HG02943 (cell line): ENCODE results near the gene PCYT1A.
"Not testable (repeated sequence)": the region's sequence is repeated elsewhere in the genome, so short reads cannot be mapped to it uniquely, and the experiment has no call there.

Source experiments
- ATAC-seq: cut with Tn5 transposase; IDR thresholded peaks from one replicate; pipeline ENCODE4 v1.9.1; 2021; ENCODE audit warnings: mild to moderate bottlenecking, low read depth, moderate library complexity; ENCODE audit not compliant: unreplicated experiment

The PCYT1A gene

DNA sequence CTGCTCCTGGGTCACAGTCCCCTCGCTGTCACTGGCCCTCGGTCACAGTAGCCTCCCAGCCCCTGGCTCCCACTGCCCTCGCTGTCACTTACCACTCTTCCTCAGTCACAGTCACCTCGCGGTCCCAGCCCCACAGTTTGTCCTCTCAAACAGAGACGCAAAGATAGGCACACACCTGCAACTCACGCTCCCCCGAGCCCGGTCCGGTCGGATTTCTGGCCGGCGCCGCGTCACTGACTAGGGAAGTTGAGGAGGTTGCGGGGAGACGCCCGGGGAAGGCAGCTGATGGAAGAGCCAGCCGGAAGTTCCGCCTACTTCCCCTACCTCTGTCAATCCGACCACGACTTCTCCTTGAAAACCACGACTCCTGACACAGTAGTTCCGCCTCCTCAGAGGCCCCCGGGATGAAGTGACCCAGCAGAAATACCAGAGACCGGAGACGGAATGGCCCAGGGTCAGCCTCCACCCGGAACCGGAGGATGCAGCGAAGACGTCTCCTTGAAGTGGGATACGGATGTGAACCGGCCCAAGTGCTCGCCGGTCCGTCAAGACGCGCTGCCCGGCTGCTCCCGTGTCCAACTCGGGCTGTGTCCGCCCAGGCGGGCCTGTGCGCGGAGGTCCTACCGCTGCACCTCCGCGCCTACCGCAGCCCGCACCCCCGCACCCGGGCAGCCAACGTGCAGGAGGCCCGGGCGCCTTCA, at the start of gene PCYT1A:
Gene PCYT1A, minus strand, starts transcription at position 287 of the 701 bp plus-strand sequence. CDS start 17,195 bp downstream, outside the sequence.
- peak; percentile 87 for ATAC-seq

DNA sequence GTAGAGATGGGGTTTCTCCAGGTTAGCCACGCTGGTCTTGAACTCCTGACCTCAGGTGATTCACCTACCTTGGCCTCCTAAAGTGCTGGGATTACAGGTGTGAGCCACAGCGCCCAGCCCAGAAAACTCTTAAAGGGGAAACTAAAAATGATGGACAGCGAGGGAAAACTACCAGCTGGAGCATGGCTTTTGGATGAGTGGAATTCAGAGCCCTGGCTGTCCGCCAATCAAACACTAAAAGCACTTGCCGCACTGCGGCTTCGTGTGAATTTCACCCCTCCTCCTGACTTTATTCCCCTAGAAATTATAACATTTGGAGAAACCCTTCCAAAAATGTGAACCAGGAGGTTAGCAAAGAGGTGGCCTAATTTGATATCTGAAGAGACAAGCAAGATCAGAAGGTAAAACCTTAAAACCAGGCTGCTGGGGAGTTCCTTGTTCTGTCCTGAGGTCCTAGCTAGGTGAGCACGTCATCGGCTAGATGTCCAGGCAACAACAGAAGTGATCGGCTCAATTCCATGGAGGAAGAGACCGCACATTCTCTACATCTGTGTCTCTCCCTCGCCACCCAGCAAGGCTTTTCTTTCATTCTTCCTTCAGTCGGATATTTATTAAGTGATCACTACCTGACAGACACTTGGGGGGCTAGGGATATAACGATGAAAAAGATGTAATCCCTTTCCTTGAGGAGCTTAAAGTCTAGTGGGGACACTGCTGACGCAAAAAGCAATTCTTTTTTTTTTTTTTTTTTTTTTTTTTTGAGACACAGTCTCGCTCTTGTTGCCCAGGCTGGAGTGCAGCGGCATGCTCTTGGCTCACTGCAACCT, 49.0 kb upstream of the PCYT1A start:
- no peak for ATAC-seq

DNA sequence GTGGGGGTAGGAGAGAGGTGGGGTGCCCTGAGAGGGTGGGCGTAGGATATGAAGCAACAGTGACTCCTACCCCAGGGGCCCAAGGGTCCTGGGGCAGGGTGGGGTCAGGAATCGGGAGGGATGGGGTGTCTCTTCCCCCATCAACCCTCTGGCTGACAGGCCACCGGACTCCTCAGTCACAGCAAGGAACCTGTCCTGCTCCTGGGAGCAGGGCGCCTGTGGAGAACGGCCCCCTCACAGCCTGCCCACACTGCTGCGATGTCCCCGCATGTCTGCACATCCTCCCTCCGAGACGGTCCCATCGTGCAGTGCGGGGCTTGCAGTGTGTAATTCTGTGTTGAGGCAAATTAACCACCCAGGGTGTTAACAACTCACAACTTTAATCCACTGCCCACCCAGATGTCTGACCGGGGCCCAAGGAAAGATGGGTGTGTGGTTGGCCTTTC, 48.0 kb upstream of the PCYT1A start:
- no peak for ATAC-seq

GRCh38 chr3:196334982-196335381, 47.5 kb upstream of the PCYT1A start:
- ATAC-seq, result no peak

GRCh38 chr3:196332168-196332567, 44.6 kb upstream of the PCYT1A start:
- no peak for ATAC-seq

DNA sequence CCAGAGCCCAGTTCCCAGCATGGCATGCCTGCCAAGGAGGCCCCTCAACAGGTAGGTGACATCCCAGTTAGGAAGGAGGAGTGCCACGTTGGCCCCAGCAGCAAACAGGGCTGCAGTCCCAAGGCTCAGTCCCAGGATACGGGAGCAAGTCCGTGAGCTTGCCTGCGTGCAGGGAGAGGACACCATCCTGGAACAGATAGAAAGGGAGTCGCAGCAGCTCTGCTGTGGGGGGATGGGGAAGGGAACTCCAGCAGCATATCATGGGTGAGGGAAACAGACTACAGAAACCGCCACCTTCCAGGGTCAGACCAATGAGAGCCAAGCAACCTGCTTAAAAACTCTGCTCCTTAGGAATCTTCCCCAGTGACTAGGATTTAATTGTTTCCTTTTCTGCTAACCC, 39.9 kb upstream of the PCYT1A start:
- ATAC-seq, result no peak

GRCh38 chr3:196326936-196327335, 39.4 kb upstream of the PCYT1A start:
- ATAC-seq, result no peak

GRCh38 chr3:196323691-196324090, 36.2 kb upstream of the PCYT1A start:
- no peak for ATAC-seq

DNA sequence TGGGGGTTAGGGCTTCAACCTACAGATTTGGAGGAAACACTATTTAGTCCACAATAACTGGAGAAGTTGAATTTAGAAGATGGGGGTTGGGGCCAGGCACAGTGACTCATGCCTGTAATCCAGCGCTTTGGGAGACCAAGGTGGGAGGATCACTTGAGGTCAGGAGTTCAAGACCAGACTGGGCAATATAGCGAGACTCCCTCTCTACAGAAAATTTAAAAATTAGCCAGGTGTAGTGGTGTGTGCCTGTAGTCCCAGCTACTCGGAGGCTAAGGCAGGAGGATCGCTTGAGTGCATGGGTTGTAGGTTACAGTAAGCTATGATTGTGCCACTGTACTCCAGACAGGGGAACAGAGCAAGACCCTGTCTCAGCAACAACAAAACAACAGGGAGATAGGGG, 35.5 kb upstream of the PCYT1A start:
- no peak for ATAC-seq

DNA sequence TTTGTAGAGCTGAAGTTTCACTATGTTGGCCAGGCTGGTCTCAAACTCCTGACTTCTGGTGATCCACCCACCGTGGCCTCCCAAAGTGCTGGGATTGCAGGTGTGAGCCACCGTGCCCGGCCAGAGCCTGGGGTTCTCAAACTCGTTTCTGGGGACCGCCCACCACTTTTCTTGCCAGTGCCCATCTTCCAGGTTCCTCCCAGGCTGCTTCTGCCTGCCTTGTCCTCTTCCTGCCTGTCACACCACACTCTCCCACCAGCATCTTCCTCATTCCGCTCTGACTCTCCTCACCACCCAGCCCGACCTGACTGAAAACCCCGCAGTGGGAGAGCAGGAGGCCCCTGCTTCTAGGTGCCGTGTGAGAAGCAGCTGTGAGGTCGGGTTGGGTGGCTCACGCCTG, 33.6 kb upstream of the PCYT1A start:
- ATAC-seq, result no peak

DNA sequence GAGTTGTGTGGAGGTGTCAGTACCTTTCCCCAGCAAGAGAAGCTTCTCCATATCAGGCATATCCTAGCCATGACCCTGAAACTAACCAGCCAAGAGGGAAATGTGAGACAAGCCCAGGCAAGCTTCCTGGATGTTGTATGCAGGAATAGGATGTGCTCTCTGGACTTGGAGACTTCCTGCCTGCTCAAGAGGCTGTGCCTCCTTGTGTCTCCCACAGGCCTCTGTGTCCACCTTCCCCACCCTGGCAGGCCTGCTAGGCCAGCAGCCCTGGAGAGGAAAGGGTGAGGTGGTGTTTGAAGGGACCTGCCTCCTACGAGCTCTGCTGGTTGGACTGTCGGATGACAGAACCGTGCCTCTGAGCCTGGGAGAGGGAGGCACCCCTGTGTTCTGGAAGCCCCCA, 32.6 kb upstream of the PCYT1A start:
- no peak for ATAC-seq

DNA sequence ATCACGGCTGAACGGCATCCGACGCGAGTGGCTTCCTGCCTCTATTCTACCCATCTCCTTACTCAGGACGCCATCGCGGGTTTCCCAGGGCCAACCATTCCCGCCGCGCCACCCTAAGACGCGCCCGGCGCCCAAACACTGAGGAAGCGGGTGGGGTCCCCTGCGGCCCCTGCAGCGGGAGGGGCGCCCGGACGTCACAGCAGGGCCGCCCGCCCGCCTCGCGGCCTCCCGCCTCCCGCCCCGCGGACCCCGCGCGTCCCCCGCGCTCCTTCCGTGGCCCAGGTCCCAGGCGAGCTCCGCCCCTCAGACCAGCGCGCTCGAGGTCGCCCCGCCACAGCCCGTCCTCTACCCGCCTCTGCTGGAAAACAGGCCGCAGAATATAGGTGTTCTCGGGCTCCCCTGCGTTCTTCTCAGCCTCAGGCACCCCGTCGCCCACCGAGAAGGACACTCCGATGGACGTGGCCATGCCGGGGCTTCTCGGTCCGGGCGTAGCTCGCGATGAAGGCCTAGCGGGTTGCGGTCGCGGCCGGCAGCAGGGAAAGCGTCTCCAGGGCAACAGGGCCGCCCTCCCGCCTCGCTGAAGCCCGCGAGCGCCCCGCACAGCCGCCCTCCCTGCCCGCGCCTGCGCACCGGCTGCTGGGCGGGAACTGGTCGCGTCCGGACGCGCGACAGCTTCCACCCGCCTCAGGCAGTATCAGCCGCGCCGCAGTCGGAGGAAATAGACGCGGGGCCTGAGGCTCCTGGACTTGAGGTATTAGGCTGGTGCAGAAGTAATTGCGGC, 30.4 kb upstream of the PCYT1A start, which contains the start of gene DYNLT2B:
Gene DYNLT2B, minus strand, starts transcription at position 554 of the 781 bp plus-strand sequence. Its CDS starts 88 bp downstream, at position 466.
- ATAC-seq, result peak; percentile 81

- ATAC-seq, result not testable (repeated sequence)
Measured at GRCh38 chr3:196316799-196317686, 29.5 kb upstream of the PCYT1A start.

GRCh38 chr3:196315821-196316220, 28.3 kb upstream of the PCYT1A start:
- ATAC-seq, result no peak

- ATAC-seq, result no peak
Measured at GRCh38 chr3:196314597-196314996, 27.1 kb upstream of the PCYT1A start.

GRCh38 chr3:196314086-196314485, 26.6 kb upstream of the PCYT1A start:
- not testable (repeated sequence) for ATAC-seq

GRCh38 chr3:196302960-196303359, 15.4 kb upstream of the PCYT1A start:
- not testable (repeated sequence) for ATAC-seq

- ATAC-seq, result not testable (repeated sequence)
Measured at GRCh38 chr3:196302551-196302950, 15.0 kb upstream of the PCYT1A start.

DNA sequence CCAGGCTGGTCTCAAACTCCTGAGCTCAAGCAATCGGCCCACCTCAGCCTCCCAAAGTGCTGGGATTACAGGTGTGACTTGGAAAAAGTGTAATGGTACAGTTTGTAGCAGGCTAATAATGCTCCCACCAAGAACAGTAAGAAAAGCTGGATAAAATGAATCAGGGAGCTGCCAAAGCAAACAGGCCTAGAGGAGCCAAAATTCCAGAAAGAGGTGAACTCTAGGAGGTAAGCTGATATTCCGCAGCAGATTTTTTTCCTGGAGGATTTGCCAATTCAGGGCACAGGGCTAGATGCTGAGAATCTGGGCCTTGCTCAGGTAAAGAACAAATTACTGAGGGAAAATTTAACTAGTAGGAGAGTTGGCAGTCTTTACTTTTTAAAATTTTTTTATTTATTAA, 11.0 kb upstream of the PCYT1A start:
- no peak for ATAC-seq
